ENCODE measurements around the gene NPAS3. TPM values are rescaled to one million over a fixed set of nuclear protein-coding genes. Genes with fewer than 3 reads are reported as not detected.

Gene NPAS3
- total RNA-seq, 2 experiments from 2014 or later, result not detected

- Mint-ChIP-seq H3K36me3 (ENCODE audit: low read depth) (no peaks in the 10 kb centered on the region), H3K27ac (no peak overlapping the region), H3K4me1 (ENCODE audit: low read depth) (no peaks in the 10 kb centered on the region), H3K27me3 (ENCODE audit: low read depth) (peaks cover 4% of the 10 kb centered on the region), H3K4me3 (no peak overlapping the region), H3K9me3 (ENCODE audit: insufficient read depth) (no peaks in the 10 kb centered on the region)
- ChIA-PET POLR2A (no interaction called here), CTCF (no interaction called here)
- ATAC-seq, result no peak
- no peak for DNase-seq
Observed at GRCh38 chr14:33477797-33478196, 539.1 kb downstream of the NPAS3 start.

GRCh38 chr14:33480071-33480886, 541.6 kb downstream of the NPAS3 start:
- ATAC-seq (no peak), DNase-seq (no peak)
- Mint-ChIP-seq H3K27me3 (ENCODE audit: low read depth) (peaks cover 2% of the 10 kb centered on the region), H3K9me3 (ENCODE audit: insufficient read depth) (no peaks in the 10 kb centered on the region), H3K4me3 (no peak overlapping the region), H3K27ac (no peak overlapping the region), H3K4me1 (ENCODE audit: low read depth) (no peaks in the 10 kb centered on the region), H3K36me3 (ENCODE audit: low read depth) (no peaks in the 10 kb centered on the region)
- ChIA-PET CTCF (no interaction called here), POLR2A (no interaction called here)

GRCh38 chr14:33480887-33481184, 542.2 kb downstream of the NPAS3 start:
- peaks cover 2% of the 10 kb centered on the region for H3K27me3 Mint-ChIP-seq (ENCODE audit: low read depth)
- CTCF ChIA-PET, result no interaction called here
- H3K36me3 Mint-ChIP-seq (ENCODE audit: low read depth), result no peaks in the 10 kb centered on the region
- no peak overlapping the region for H3K27ac Mint-ChIP-seq
- no peaks in the 10 kb centered on the region for H3K4me1 Mint-ChIP-seq (ENCODE audit: low read depth)
- POLR2A ChIA-PET, result no interaction called here
- ATAC-seq (no peak), DNase-seq (no peak)
- no peaks in the 10 kb centered on the region for H3K9me3 Mint-ChIP-seq (ENCODE audit: insufficient read depth)
- H3K4me3 Mint-ChIP-seq, result no peak overlapping the region

GRCh38 chr14:33483110-33483509, 544.4 kb downstream of the NPAS3 start:
- H3K4me1 Mint-ChIP-seq (ENCODE audit: low read depth), result no peaks in the 10 kb centered on the region
- no peak overlapping the region for H3K4me3 Mint-ChIP-seq
- CTCF ChIA-PET, result interaction anchor here (0.6 kb wide), 1 partner anchor 32 kb away, joined by 3 read pairs; no protein-coding TSS in a partner anchor
- no peak for ATAC-seq
- no peak for DNase-seq
- POLR2A ChIA-PET, result no interaction called here
- H3K36me3 Mint-ChIP-seq (ENCODE audit: low read depth), result no peaks in the 10 kb centered on the region
- no peaks in the 10 kb centered on the region for H3K9me3 Mint-ChIP-seq (ENCODE audit: insufficient read depth)
- H3K27ac Mint-ChIP-seq, result no peak overlapping the region
- H3K27me3 Mint-ChIP-seq (ENCODE audit: low read depth), result no peaks in the 10 kb centered on the region

GRCh38 chr14:33483541-33483940, 544.9 kb downstream of the NPAS3 start:
- Mint-ChIP-seq H3K4me1 (ENCODE audit: low read depth) (no peaks in the 10 kb centered on the region), H3K27ac (no peak overlapping the region), H3K27me3 (ENCODE audit: low read depth) (no peaks in the 10 kb centered on the region), H3K4me3 (no peak overlapping the region), H3K36me3 (ENCODE audit: low read depth) (no peaks in the 10 kb centered on the region), H3K9me3 (ENCODE audit: insufficient read depth) (no peaks in the 10 kb centered on the region)
- DNase-seq (no peak), ATAC-seq (no peak)
- POLR2A ChIA-PET, result no interaction called here
- CTCF ChIA-PET, result interaction anchor here (0.6 kb wide), 1 partner anchor 33 kb away, joined by 3 read pairs; no protein-coding TSS in a partner anchor

- Mint-ChIP-seq H3K36me3 (ENCODE audit: low read depth) (no peaks in the 10 kb centered on the region), H3K4me3 (no peak overlapping the region), H3K4me1 (ENCODE audit: low read depth) (no peaks in the 10 kb centered on the region), H3K27me3 (ENCODE audit: low read depth) (no peaks in the 10 kb centered on the region), H3K9me3 (ENCODE audit: insufficient read depth) (no peaks in the 10 kb centered on the region), H3K27ac (no peak overlapping the region)
- ATAC-seq (no peak), DNase-seq (no peak)
- POLR2A ChIA-PET, result no interaction called here
- CTCF ChIA-PET, result no interaction called here
Observed at GRCh38 chr14:33484264-33484663, 545.6 kb downstream of the NPAS3 start.

- ATAC-seq, result no peak
- no peaks in the 10 kb centered on the region for H3K4me1 Mint-ChIP-seq (ENCODE audit: low read depth)
- no peak for DNase-seq
- POLR2A ChIA-PET, result no interaction called here
- CTCF ChIA-PET, result no interaction called here
- no peaks in the 10 kb centered on the region for H3K36me3 Mint-ChIP-seq (ENCODE audit: low read depth)
- no peaks in the 10 kb centered on the region for H3K9me3 Mint-ChIP-seq (ENCODE audit: insufficient read depth)
- H3K27ac Mint-ChIP-seq, result no peak overlapping the region
- H3K27me3 Mint-ChIP-seq (ENCODE audit: low read depth), result no peaks in the 10 kb centered on the region
- H3K4me3 Mint-ChIP-seq, result no peak overlapping the region
Observed at GRCh38 chr14:33486332-33486890, 547.7 kb downstream of the NPAS3 start.

- no peak overlapping the region for H3K4me3 Mint-ChIP-seq
- ATAC-seq (no peak), DNase-seq (no peak)
- CTCF ChIA-PET, result no interaction called here
- H3K27me3 Mint-ChIP-seq (ENCODE audit: low read depth), result no peaks in the 10 kb centered on the region
- H3K9me3 Mint-ChIP-seq (ENCODE audit: insufficient read depth), result no peaks in the 10 kb centered on the region
- no peaks in the 10 kb centered on the region for H3K4me1 Mint-ChIP-seq (ENCODE audit: low read depth)
- POLR2A ChIA-PET, result no interaction called here
- H3K27ac Mint-ChIP-seq, result no peak overlapping the region
- no peaks in the 10 kb centered on the region for H3K36me3 Mint-ChIP-seq (ENCODE audit: low read depth)
Observed at GRCh38 chr14:33488582-33488981, 549.9 kb downstream of the NPAS3 start.

GRCh38 chr14:33490555-33490954, 551.9 kb downstream of the NPAS3 start:
- ATAC-seq (no peak), DNase-seq (no peak)
- POLR2A ChIA-PET, result no interaction called here
- H3K9me3 Mint-ChIP-seq (ENCODE audit: insufficient read depth), result peaks cover 4% of the 10 kb centered on the region
- no peak overlapping the region for H3K4me3 Mint-ChIP-seq
- no peaks in the 10 kb centered on the region for H3K4me1 Mint-ChIP-seq (ENCODE audit: low read depth)
- no peaks in the 10 kb centered on the region for H3K27me3 Mint-ChIP-seq (ENCODE audit: low read depth)
- H3K36me3 Mint-ChIP-seq (ENCODE audit: low read depth), result no peaks in the 10 kb centered on the region
- no peak overlapping the region for H3K27ac Mint-ChIP-seq
- CTCF ChIA-PET, result no interaction called here

- Mint-ChIP-seq H3K4me3 (no peak overlapping the region), H3K4me1 (ENCODE audit: low read depth) (no peaks in the 10 kb centered on the region), H3K27me3 (ENCODE audit: low read depth) (no peaks in the 10 kb centered on the region), H3K27ac (no peak overlapping the region), H3K36me3 (ENCODE audit: low read depth) (no peaks in the 10 kb centered on the region), H3K9me3 (ENCODE audit: insufficient read depth) (peaks cover 4% of the 10 kb centered on the region)
- DNase-seq (no peak), ATAC-seq (no peak)
- ChIA-PET CTCF (no interaction called here), POLR2A (no interaction called here)
Observed at GRCh38 chr14:33491112-33491511, 552.4 kb downstream of the NPAS3 start.

GRCh38 chr14:33492491-33492890, 553.8 kb downstream of the NPAS3 start:
- H3K4me1 Mint-ChIP-seq (ENCODE audit: low read depth), result no peaks in the 10 kb centered on the region
- DNase-seq (no peak), ATAC-seq (no peak)
- no peaks in the 10 kb centered on the region for H3K27me3 Mint-ChIP-seq (ENCODE audit: low read depth)
- ChIA-PET CTCF (no interaction called here), POLR2A (no interaction called here)
- H3K27ac Mint-ChIP-seq, result no peak overlapping the region
- no peaks in the 10 kb centered on the region for H3K36me3 Mint-ChIP-seq (ENCODE audit: low read depth)
- peaks cover 4% of the 10 kb centered on the region for H3K9me3 Mint-ChIP-seq (ENCODE audit: insufficient read depth)
- H3K4me3 Mint-ChIP-seq, result no peak overlapping the region

GRCh38 chr14:33493266-33493665, 554.6 kb downstream of the NPAS3 start:
- POLR2A ChIA-PET, result no interaction called here
- no peak for ATAC-seq
- Mint-ChIP-seq H3K27me3 (ENCODE audit: low read depth) (no peaks in the 10 kb centered on the region), H3K4me1 (ENCODE audit: low read depth) (no peaks in the 10 kb centered on the region), H3K27ac (no peak overlapping the region), H3K4me3 (no peak overlapping the region), H3K36me3 (ENCODE audit: low read depth) (no peaks in the 10 kb centered on the region), H3K9me3 (ENCODE audit: insufficient read depth) (peaks cover 4% of the 10 kb centered on the region)
- CTCF ChIA-PET, result no interaction called here
- no peak for DNase-seq

- ChIA-PET POLR2A (no interaction called here), CTCF (no interaction called here)
- no peak for DNase-seq
- Mint-ChIP-seq H3K9me3 (ENCODE audit: insufficient read depth) (peaks cover 4% of the 10 kb centered on the region), H3K36me3 (ENCODE audit: low read depth) (no peaks in the 10 kb centered on the region), H3K4me1 (ENCODE audit: low read depth) (no peaks in the 10 kb centered on the region), H3K27me3 (ENCODE audit: low read depth) (no peaks in the 10 kb centered on the region), H3K27ac (no peak overlapping the region), H3K4me3 (no peak overlapping the region)
- no peak for ATAC-seq
Observed at GRCh38 chr14:33493990-33494389, 555.3 kb downstream of the NPAS3 start.

All from activated CD8-positive, alpha-beta T cell treated with anti-CD3 and anti-CD28 coated beads, Interleukin-2, amount 10 ng/mL, durations not matched to agents 7 days and 5 days (primary cell).